ENCODE measurements around the gene IL1RL2.

The IL1RL2 gene

DNA sequence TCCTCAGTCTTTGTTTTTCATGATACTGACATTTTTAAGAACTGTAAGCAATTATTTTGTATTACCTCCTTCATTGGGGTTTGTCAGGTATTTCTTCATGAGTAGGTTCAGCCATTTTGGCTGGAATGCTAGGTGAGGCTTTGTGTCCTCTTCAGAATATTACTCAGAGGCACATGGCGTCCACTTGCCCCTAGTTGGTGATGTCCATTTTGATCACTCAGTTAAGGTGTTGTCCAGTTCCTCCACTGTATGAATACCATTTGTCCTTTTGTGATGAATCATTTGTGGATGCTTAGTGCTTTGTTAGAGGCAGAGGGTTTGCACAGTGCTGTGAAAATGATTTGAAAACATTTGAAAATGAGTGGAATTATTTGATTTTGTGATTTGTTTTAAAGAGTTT is 4.7 kb downstream of the IL1RL2 start:
- Histone ChIP-seq H2AFZ (ENCODE audit: low read depth) (no peak overlapping the region), H3K36me3 (ENCODE audit: insufficient read depth) (no peaks in the 10 kb centered on the region), H3K27me3 (ENCODE audit: insufficient read depth, low read depth) (no peaks in the 10 kb centered on the region), H3K4me1 (ENCODE audit: low read depth, poor library complexity, severe bottlenecking) (no peaks in the 10 kb centered on the region), H4K20me1 (ENCODE audit: insufficient read depth) (no peaks in the 10 kb centered on the region), H3K27ac (no peak overlapping the region), H3K4me2 (no peak overlapping the region), H3K79me2 (ENCODE audit: insufficient read depth, low read depth) (no peaks in the 10 kb centered on the region), H3K4me3 (IDR thresholded peaks at IDR 0.05; ENCODE audit: insufficient read depth, low read depth, low read length) (no peak overlapping the region), H3K9ac (no peak overlapping the region)
- TF ChIP-seq, protein P1, sequence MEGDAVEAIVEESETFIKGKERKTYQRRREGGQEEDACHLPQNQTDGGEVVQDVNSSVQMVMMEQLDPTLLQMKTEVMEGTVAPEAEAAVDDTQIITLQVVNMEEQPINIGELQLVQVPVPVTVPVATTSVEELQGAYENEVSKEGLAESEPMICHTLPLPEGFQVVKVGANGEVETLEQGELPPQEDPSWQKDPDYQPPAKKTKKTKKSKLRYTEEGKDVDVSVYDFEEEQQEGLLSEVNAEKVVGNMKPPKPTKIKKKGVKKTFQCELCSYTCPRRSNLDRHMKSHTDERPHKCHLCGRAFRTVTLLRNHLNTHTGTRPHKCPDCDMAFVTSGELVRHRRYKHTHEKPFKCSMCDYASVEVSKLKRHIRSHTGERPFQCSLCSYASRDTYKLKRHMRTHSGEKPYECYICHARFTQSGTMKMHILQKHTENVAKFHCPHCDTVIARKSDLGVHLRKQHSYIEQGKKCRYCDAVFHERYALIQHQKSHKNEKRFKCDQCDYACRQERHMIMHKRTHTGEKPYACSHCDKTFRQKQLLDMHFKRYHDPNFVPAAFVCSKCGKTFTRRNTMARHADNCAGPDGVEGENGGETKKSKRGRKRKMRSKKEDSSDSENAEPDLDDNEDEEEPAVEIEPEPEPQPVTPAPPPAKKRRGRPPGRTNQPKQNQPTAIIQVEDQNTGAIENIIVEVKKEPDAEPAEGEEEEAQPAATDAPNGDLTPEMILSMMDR (conservative IDR thresholded peaks at IDR 0.05; ENCODE audit: low read depth, low read length): no peak

- TF ChIP-seq, protein P1 (conservative IDR thresholded peaks at IDR 0.05; ENCODE audit: low read depth, low read length): no peak
- Histone ChIP-seq H3K36me3 (ENCODE audit: insufficient read depth) (no peaks in the 10 kb centered on the region), H2AFZ (ENCODE audit: low read depth) (no peak overlapping the region), H3K4me2 (no peak overlapping the region), H3K4me1 (ENCODE audit: low read depth, poor library complexity, severe bottlenecking) (no peaks in the 10 kb centered on the region), H3K4me3 (IDR thresholded peaks at IDR 0.05; ENCODE audit: insufficient read depth, low read depth, low read length) (no peak overlapping the region), H3K27me3 (ENCODE audit: insufficient read depth, low read depth) (no peaks in the 10 kb centered on the region), H3K79me2 (ENCODE audit: insufficient read depth, low read depth) (no peaks in the 10 kb centered on the region), H4K20me1 (ENCODE audit: insufficient read depth) (no peaks in the 10 kb centered on the region), H3K9ac (no peak overlapping the region), H3K27ac (no peak overlapping the region)
Observed at GRCh38 chr2:102193074-102193473, 6.3 kb downstream of the IL1RL2 start.

- Histone ChIP-seq H3K27me3 (ENCODE audit: insufficient read depth, low read depth) (no peaks in the 10 kb centered on the region), H3K79me2 (ENCODE audit: insufficient read depth, low read depth) (no peaks in the 10 kb centered on the region), H4K20me1 (ENCODE audit: insufficient read depth) (no peaks in the 10 kb centered on the region), H2AFZ (ENCODE audit: low read depth) (no peak overlapping the region), H3K9ac (no peak overlapping the region), H3K36me3 (ENCODE audit: insufficient read depth) (no peaks in the 10 kb centered on the region), H3K4me1 (ENCODE audit: low read depth, poor library complexity, severe bottlenecking) (no peaks in the 10 kb centered on the region), H3K27ac (no peak overlapping the region), H3K4me2 (no peak overlapping the region), H3K4me3 (IDR thresholded peaks at IDR 0.05; ENCODE audit: insufficient read depth, low read depth, low read length) (no peak overlapping the region)
- TF ChIP-seq, protein P1 (conservative IDR thresholded peaks at IDR 0.05; ENCODE audit: low read depth, low read length): no peak
Observed at GRCh38 chr2:102194609-102195268, 7.9 kb downstream of the IL1RL2 start.

- no peak overlapping the region for H3K4me2 ChIP-seq
- no peaks in the 10 kb centered on the region for H3K4me1 ChIP-seq (ENCODE audit: low read depth, poor library complexity, severe bottlenecking)
- TF ChIP-seq, protein P1 (conservative IDR thresholded peaks at IDR 0.05; ENCODE audit: low read depth, low read length): no peak
- no peak overlapping the region for H2AFZ ChIP-seq (ENCODE audit: low read depth)
- H4K20me1 ChIP-seq (ENCODE audit: insufficient read depth): no peaks in the 10 kb centered on the region
- H3K27me3 ChIP-seq (ENCODE audit: insufficient read depth, low read depth): no peaks in the 10 kb centered on the region
- H3K27ac ChIP-seq: no peak overlapping the region
- H3K36me3 ChIP-seq (ENCODE audit: insufficient read depth): no peaks in the 10 kb centered on the region
- H3K9ac ChIP-seq: no peak overlapping the region
- H3K4me3 ChIP-seq (IDR thresholded peaks at IDR 0.05; ENCODE audit: insufficient read depth, low read depth, low read length): no peak overlapping the region
- H3K79me2 ChIP-seq (ENCODE audit: insufficient read depth, low read depth): no peaks in the 10 kb centered on the region
Observed at GRCh38 chr2:102197389-102198137, 10.7 kb downstream of the IL1RL2 start.
